Psoas muscle (tissue), 8 donors: Measurements from ENCODE around the gene CACNA1D. TPM values are rescaled to one million over a fixed set of nuclear protein-coding genes. Genes with fewer than 3 reads are reported as not detected.

Source experiments
- ATAC-seq, 4 donors: fragments of 200-7000 bp; cut with Tn5 transposase; one replicate each; pipeline ENCODE4 v1.9.1; 2020; ENCODE audit warnings: moderate library complexity in 3 of 4, mild to moderate bottlenecking in 2 of 4
- DNase-seq, 2 donors: peaks; one replicate each; pipeline ENCODE4 v3.0.0-alpha.2; 2020
- H3K27ac ChIP-seq: fragments of 200-600 bp; one replicate; pipeline ENCODE4 v1.8.0; 2022
- H3K27me3 ChIP-seq, 3 donors: fragments of 200-600 bp in 1 of 3; one replicate each; pipeline versions ENCODE4 v1.6.1 to v1.8.0; 2013 to 2022; ENCODE audit warnings: low read length in 2 of 3, mild to moderate bottlenecking in 2 of 3, moderate library complexity in 1 of 3; ENCODE audit not compliant: insufficient read depth in 3 of 3
- H3K36me3 ChIP-seq, 2 donors: fragments of 200-600 bp in 1 of 2; one replicate each; pipeline versions ENCODE4 v1.6.1 to v1.8.0; 2013 to 2022; ENCODE audit warnings: low read depth in 1 of 2, mild to moderate bottlenecking in 1 of 2, moderate library complexity in 1 of 2; ENCODE audit not compliant: insufficient read depth in 1 of 2
- H3K4me1 ChIP-seq: fragments of 200-600 bp; one replicate; pipeline ENCODE4 v1.8.0; 2022
- H3K4me3 ChIP-seq: fragments of 200-600 bp; one replicate; pipeline ENCODE4 v1.8.0; 2022; ENCODE audit warnings: mild to moderate bottlenecking
- H3K9me3 ChIP-seq: fragments of 200-600 bp; one replicate; pipeline ENCODE4 v1.8.0; 2022
- CTCF ChIP-seq: fragments of 200-600 bp; IDR thresholded peaks from one replicate; pipeline ENCODE4 v1.8.0; 2022; ENCODE audit warnings: antibody characterized with exemption
- WGBS, 3 donors: extraction: QIAGEN DNeasy Blood & Tissue Kit; methylation state at CpG; one replicate each; pipeline versions ENCODE4 v1.1.6 to v1.1.7; 2013; 5-methylcytosine and 5-hydroxymethylcytosine counted together
- intact Hi-C, 2 donors: fragments of 100-400 bp; cut with DNase I; formaldehyde crosslinking; loops; one replicate each; pipeline versions ENCODE4 v1.11.0 to v1.14.2; 2022
- polyA plus RNA-seq, 3 donors: library from polyadenylated mRNA; stranded (reverse); fragments of 200-250 nt; gene quantifications; one replicate each; pipeline ENCODE4 v1.2.3, GENCODE V29; 2013
- total RNA-seq, 4 donors: library from RNA; stranded (reverse); fragmentation: NEBNext Ultra II Directional in 2 of 4; extraction: Animal tissue kit (Norgen Biotek cat#: 25700) in 2 of 4; gene quantifications; one replicate each; pipeline versions ENCODE4 v1.2.1 to v1.2.4, GENCODE V29; 2021 to 2023
- donor health status: healthy with polysubstance abuse.
- donor health status: DM: no; HTN: no; CAD: no; lungs with moderate emphysema.
- donor health status: Bipolar disorder and iron deficiency.
- donor health status: healthy.
- donor health status: DM: yes; HTN: yes; CAD: no.
- donor health status: DM: no; HTN: no; CAD: no.
- donor health status: DM: no; HTN: no; CAD: no.
- donor health status: DM: yes; HTN: yes; CAD: no.

The CACNA1D gene
- total and polyA plus RNA-seq, 7 donors, result 0.05 to 0.82 (median 0.28) TPM; not detected in 2

GRCh38 chr3:53491276-53491675 lies 3.1 kb upstream of the CACNA1D start:
- 77 to 81% (median 81%) methylated on average over 6 of the region's 6 CpGs for WGBS, 3 donors
- H3K4me3 ChIP-seq, result no peak overlapping the region
- TF ChIP-seq CTCF, result no peak
- H3K9me3 ChIP-seq, result no peaks in the 10 kb centered on the region
- H3K27ac ChIP-seq, result no peak overlapping the region
- H3K27me3 ChIP-seq, result peaks cover 0 to 51% (median 12%) of the 10 kb centered on the region in 3 donors
- peaks cover 12% of the 10 kb centered on the region for H3K4me1 ChIP-seq
- intact Hi-C loops, result no loop called here
- no peak for ATAC-seq
- DNase-seq, result no peak
- no peaks in the 10 kb centered on the region for H3K36me3 ChIP-seq

- ATAC-seq (no peak), DNase-seq (no peak)
- no peak for TF ChIP-seq CTCF
- intact Hi-C loops, result no loop called here
- Histone ChIP-seq H3K4me1 (peaks cover 12% of the 10 kb centered on the region), H3K27me3 (peaks cover 7 to 64% (median 17%) of the 10 kb centered on the region in 3 donors), H3K36me3 (no peaks in the 10 kb centered on the region), H3K9me3 (no peaks in the 10 kb centered on the region), H3K4me3 (peak overlapping the region; percentile 58), H3K27ac (no peak overlapping the region)
- WGBS, 3 donors, result 13 to 18% (median 17%) methylated on average over 13 of the region's 13 CpGs
These were observed 832 bp upstream of the CACNA1D start for GRCh38 chr3:53493595-53493962.

DNA sequence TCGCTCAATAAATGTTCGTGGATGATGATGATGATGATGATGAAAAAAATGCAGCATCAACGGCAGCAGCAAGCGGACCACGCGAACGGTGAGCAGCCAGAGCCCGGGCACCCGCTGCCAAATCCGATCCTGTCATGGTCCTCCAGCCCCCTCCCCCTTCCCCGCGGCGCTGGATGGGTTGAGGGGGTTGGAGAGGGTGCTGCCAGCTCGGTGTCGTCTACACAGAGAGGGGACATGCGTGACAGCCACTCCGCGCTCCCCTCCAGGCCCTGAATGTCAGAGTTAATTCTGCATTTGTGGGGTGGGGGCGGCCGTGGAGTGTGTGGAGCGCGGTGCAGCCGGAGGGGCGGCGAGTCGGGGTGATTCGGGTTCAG lies 722 bp downstream of the CACNA1D start:
- no peak for TF ChIP-seq CTCF

DNA sequence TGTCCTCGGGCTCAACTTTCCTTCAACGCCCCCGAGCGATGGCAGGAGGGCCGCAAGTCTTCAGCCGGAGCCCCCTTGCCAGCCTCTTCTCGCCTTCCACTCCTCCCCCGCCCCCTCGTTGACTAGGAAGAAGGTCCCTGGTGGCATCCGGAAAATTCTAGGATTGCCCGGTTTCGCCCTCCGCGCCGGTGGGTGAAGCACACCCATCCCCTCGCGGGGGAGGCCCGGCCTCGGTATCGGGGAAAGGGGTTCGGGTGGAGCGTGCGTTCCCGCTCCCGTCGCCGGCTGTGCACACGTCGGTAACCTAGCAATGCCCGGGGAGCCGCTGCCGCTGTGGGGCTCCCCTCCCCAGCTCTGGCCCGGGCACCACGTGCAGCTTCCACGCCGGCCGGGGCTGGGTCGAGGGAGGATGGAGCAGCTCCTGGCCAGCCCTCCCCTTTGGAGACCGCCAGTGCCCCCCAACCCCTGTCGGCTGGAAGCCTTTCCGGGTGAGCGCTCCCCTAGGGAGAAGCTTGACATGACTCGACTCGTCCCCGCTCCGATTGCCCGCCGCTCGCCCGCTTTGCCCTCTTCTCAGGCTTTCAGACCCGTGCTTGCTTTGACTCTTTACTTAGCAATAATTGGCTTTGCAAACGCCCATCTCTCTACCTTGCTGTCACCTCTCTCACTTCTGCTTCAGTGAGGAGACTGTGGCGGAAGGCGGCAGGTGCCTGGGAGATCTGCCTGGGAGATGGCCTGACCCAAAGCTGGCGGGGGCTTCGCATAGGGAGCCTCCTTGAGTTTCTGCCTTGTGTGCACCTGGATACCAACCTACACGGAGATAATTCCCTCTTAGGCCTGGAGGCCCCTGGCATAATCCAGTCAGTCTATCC lies 1.3 kb downstream of the CACNA1D start:
- Histone ChIP-seq H3K27ac (no peak overlapping the region), H3K27me3 (peaks cover 7 to 60% (median 17%) of the 10 kb centered on the region in 3 donors), H3K4me3 (peak overlapping the region; percentile 54), H3K4me1 (peaks cover 12% of the 10 kb centered on the region), H3K36me3 (no peaks in the 10 kb centered on the region), H3K9me3 (no peaks in the 10 kb centered on the region)
- ATAC-seq (peak in 2 of 4 donors; percentile 42 to 47), DNase-seq (peak in 1 of 2 donors; percentile 47)
- intact Hi-C loops, result no loop called here
- no peak for TF ChIP-seq CTCF
- WGBS, 3 donors, result 6 to 7% (median 6%) methylated on average over 51 to 57 of the region's 57 CpGs

More for the DNA sequence above, 722 bp downstream of the CACNA1D start:
- peaks cover 7 to 63% (median 17%) of the 10 kb centered on the region in 3 donors for H3K27me3 ChIP-seq
- peak in 1 of 4 donors; percentile 10 for ATAC-seq
- intact Hi-C loops, result no loop called here
- H3K27ac ChIP-seq, result no peak overlapping the region
- peaks cover 12% of the 10 kb centered on the region for H3K4me1 ChIP-seq
- no peaks in the 10 kb centered on the region for H3K36me3 ChIP-seq
- H3K4me3 ChIP-seq, result peak overlapping the region; percentile 54
- DNase-seq, result peak in 1 of 2 donors; percentile 14
- 1 to 2% (median 1%) methylated on average over 23 to 27 of the region's 27 CpGs for WGBS, 3 donors
- no peaks in the 10 kb centered on the region for H3K9me3 ChIP-seq
